ENCODE results near the gene A2M.

A2M gene

DNA sequence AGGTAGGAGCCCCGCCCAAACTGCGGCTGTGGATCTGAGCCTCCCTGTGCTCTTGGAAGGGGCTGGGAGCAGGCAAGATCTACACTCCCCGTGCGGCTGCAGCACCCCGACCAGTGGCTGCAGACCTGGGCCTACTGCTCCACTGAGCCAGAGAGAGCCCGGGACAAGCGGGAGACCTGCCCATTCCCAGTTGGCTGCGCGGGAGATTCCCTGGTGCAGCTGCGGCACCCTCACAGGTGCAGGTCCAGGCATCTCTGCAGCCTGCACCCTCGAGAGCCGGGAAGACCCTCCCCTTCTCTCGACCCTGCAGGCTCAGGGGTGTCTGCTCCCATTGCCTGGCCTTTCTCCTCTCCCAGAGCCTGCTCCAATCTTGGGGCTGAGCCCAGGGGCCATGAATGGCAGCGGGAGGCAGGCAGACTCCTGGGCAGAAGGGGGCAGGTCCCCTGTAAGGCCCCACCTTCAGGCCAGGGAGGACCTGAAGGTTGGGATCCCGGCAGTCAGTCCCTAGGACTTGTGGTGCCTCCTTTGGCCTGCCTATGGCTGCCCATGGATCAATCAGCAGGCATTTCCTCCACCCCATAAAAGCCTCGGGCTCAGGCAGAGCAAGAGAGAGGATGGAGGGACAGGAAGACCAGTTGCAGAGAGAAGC is 8.8 kb upstream of the A2M start:
- Histone ChIP-seq H3K27me3 (replicated peaks) (no peaks in the 10 kb centered on the region), H3K4me3 (ENCODE audit: low read depth, low read length) (no peak overlapping the region), H3K27ac (no peak overlapping the region), H3K36me3 (replicated peaks) (no peaks in the 10 kb centered on the region)
- no peak for DNase-seq
- in situ Hi-C loops (cut with HindIII; ENCODE audit: low pct_ligation_motif_present, low sequenced_read_pairs): no loop called here
- TF ChIP-seq, protein P1, sequence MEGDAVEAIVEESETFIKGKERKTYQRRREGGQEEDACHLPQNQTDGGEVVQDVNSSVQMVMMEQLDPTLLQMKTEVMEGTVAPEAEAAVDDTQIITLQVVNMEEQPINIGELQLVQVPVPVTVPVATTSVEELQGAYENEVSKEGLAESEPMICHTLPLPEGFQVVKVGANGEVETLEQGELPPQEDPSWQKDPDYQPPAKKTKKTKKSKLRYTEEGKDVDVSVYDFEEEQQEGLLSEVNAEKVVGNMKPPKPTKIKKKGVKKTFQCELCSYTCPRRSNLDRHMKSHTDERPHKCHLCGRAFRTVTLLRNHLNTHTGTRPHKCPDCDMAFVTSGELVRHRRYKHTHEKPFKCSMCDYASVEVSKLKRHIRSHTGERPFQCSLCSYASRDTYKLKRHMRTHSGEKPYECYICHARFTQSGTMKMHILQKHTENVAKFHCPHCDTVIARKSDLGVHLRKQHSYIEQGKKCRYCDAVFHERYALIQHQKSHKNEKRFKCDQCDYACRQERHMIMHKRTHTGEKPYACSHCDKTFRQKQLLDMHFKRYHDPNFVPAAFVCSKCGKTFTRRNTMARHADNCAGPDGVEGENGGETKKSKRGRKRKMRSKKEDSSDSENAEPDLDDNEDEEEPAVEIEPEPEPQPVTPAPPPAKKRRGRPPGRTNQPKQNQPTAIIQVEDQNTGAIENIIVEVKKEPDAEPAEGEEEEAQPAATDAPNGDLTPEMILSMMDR (IDR thresholded peaks at IDR 0.05; ENCODE audit: low read depth, low read length, missing control alignments): no peak

DNA sequence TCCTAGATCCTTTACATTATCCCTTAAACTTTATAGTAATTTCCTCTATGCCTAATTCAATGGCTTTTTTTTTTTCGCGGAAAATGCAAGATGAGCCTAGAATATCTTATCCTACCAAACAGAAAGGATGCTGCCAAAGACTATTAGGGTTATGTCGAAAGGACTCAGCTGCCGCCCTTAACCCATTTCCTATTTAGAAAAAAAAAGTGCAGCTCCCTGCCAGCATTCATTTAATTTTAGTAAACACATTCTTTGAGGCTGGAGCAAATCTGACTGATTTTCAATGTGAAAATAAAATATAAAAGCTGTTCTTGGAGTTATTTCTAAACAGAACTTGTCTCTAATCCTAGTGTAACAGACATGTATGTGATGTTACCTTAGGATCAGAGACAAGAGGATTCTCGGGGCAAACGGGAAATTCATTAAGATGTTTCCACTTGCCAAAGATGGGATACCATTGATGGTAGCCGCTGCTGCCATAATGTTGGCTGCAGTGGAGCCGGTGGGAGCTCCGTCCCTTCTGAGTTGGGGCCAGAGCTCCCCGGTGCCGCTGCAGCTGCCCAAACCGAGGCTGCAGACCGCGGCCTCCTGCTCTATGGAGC is 8.2 kb upstream of the A2M start:
- H3K4me3 ChIP-seq (ENCODE audit: low read depth, low read length): no peak overlapping the region
- TF ChIP-seq, protein P1 (IDR thresholded peaks at IDR 0.05; ENCODE audit: low read depth, low read length, missing control alignments): no peak
- in situ Hi-C loops (cut with HindIII; ENCODE audit: low pct_ligation_motif_present, low sequenced_read_pairs): no loop called here
- no peaks in the 10 kb centered on the region for H3K27me3 ChIP-seq (replicated peaks)
- DNase-seq: no peak
- no peaks in the 10 kb centered on the region for H3K36me3 ChIP-seq (replicated peaks)
- no peak overlapping the region for H3K27ac ChIP-seq

DNA sequence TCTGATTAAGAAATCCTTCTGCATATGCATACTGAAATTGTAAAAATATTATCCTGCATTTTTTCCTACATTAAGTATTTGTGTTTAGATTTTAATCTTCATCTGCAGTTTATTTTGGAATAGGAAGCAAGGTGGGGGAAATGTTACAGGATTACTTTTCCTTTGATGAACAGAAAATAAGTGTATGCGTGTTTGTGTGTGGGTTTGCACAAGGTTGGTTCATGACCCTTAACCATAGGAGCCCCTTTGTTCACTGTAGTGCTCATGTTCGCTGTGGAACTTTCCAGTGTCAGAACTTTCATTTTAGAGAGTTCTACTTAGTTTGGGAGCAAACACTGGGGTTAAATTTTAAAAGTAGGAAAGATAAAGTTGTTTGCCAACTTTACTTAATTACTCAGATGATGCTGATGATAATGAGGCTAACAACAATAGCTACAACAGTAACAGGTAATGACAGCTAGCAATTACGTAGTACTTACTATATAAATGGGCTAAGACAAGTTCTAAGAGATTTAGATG is 6.4 kb upstream of the A2M start:
- in situ Hi-C loops (cut with HindIII; ENCODE audit: low pct_ligation_motif_present, low sequenced_read_pairs): no loop called here
- H3K4me3 ChIP-seq (ENCODE audit: low read depth, low read length): no peak overlapping the region
- no peaks in the 10 kb centered on the region for H3K36me3 ChIP-seq (replicated peaks)
- TF ChIP-seq, protein P1 (IDR thresholded peaks at IDR 0.05; ENCODE audit: low read depth, low read length, missing control alignments): no peak
- no peaks in the 10 kb centered on the region for H3K27me3 ChIP-seq (replicated peaks)
- DNase-seq: no peak
- no peak overlapping the region for H3K27ac ChIP-seq

DNA sequence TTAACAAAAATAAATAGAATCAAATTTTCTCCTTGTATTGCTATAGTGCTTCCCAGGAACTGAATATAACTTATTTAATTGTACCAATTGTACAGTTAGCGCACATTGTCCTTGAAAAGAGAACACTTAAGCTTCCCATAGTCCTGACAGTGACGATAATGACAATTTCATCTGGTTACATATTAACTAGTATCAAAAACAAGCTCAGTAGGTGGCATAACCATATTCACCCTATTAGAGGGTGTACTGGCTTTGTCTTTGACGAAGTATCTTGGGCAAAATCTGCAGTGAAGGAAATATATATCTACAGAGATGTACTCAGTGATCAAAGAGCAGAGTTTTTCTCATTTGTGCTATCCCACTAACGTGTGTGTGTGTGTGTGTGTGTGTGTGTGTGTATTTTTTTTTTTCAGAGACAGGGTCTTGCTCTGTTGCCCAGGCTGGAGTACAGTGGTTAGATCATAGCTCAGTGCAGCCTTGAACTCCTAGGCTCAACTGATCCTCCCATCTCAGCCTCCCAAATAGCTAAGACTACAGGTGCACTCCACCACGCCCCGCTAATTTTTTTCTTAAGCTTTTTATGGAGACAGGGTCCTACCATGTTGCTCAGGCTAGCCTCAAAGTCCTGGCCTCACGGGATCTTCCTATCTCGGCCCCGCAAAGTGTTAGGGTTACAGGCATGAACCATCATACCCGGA is 4.9 kb upstream of the A2M start:
- TF ChIP-seq, protein P1 (IDR thresholded peaks at IDR 0.05; ENCODE audit: low read depth, low read length, missing control alignments): no peak
- Histone ChIP-seq H3K27me3 (replicated peaks) (no peaks in the 10 kb centered on the region), H3K36me3 (replicated peaks) (no peaks in the 10 kb centered on the region), H3K27ac (no peak overlapping the region), H3K4me3 (ENCODE audit: low read depth, low read length) (no peak overlapping the region)
- in situ Hi-C loops (cut with HindIII; ENCODE audit: low pct_ligation_motif_present, low sequenced_read_pairs): no loop called here
- DNase-seq: no peak

DNA sequence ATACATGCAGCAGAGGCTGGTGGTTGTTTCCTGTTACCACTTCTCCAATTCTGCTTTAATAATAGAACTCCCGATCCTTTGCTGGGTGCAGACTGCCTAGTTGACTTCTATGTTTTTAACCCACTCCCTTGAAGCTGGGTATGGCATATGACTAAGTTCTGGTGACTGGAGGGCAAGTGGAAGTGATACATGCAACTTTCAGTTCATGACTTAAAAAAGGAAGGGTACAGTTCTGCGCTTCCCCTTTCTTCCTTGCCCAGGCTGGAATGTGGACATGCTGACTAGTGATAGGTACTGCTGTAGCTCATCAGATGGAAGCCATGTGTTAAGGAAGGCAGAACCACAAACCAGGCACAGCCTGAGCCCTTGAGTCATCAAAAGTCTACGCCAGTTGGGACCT is 2.4 kb upstream of the A2M start:
- Histone ChIP-seq H3K27me3 (replicated peaks) (no peaks in the 10 kb centered on the region), H3K4me3 (ENCODE audit: low read depth, low read length) (no peak overlapping the region), H3K36me3 (replicated peaks) (no peaks in the 10 kb centered on the region), H3K27ac (no peak overlapping the region)
- in situ Hi-C loops (cut with HindIII; ENCODE audit: low pct_ligation_motif_present, low sequenced_read_pairs): no loop called here
- TF ChIP-seq, protein P1 (IDR thresholded peaks at IDR 0.05; ENCODE audit: low read depth, low read length, missing control alignments): no peak
- no peak for DNase-seq

Data from brain microvascular endothelial cell (primary cell).